Neural progenitor cell (in vitro differentiated cells): Measurements from ENCODE around the gene TNIK.

ENCODE experiments used
- CTCF ChIP-seq: fragments of 200-600 bp; sonication (generic); IDR thresholded peaks from 2 replicates; pipeline ENCODE4 v1.5.1; 2017; ENCODE audit warnings: antibody characterized with exemption, mild to moderate bottlenecking
- EZH2 ChIP-seq: fragments of 200-600 bp; sonication (generic); IDR thresholded peaks from 2 replicates; pipeline ENCODE4 v1.6.1; 2017; ENCODE audit warnings: antibody characterized with exemption, mild to moderate bottlenecking, moderate library complexity
- EZH2phosphoT487 ChIP-seq: fragments of 200-600 bp; sonication (generic); IDR thresholded peaks from 2 replicates; pipeline ENCODE4 v1.6.1; 2017; ENCODE audit warnings: antibody characterized with exemption

GRCh38 chr3:171441381-171441780, 18.8 kb downstream of the TNIK start:
- no peak for TF ChIP-seq EZH2phosphoT487
- TF ChIP-seq CTCF = no peak
- TF ChIP-seq EZH2 = no peak
